ENCODE results near the gene RNU2-1. TPM values are rescaled to one million over a fixed set of nuclear protein-coding genes. Genes with fewer than 3 reads are reported as not detected.

RNU2-1 gene
- total RNA-seq, 1 experiment from 2014 or later, result 6,186 TPM

GRCh38 chr17:43211480-43212402, 22.0 kb downstream of the RNU2-1 start, which contains the start of gene TMEM106A:
TMEM106A (plus strand) TSS chr17:43211875; CDS start chr17:43213042, 1,167 bp downstream.
- Mint-ChIP-seq H3K27ac (peak within 1 kb of the TSS; percentile 94 to 96 (median 96); a peak in 6 of 7 replicates), H3K4me3 (peak within 1 kb of the TSS; percentile 91 to 95), H3K27me3 (ENCODE audit: low read depth) (no peaks in the 10 kb centered on the region; the same call in 1 of the 2 replicates), H3K9me3 (no peaks in the 10 kb centered on the region), H3K36me3 (ENCODE audit: insufficient read depth in 1 of 3, low read depth in 3 of 3) (peaks cover 1 to 16% (median 13%) of the 10 kb centered on the region in 3 experiments; a peak in 6 of 7 replicates), H3K4me1 (peaks cover 17 to 21% of the 10 kb centered on the region in 2 experiments)
- Histone ChIP-seq H3K79me2 (ENCODE audit: insufficient read depth, low read length) (no peaks in the 10 kb centered on the region), H3K56ac (ENCODE audit: insufficient read length, low read depth, low read length) (no peak within 1 kb of the TSS), H4K8ac (replicated peaks; ENCODE audit: insufficient read length, low read depth, low read length) (no peak within 1 kb of the TSS), H2BK120ac (ENCODE audit: low read depth, low read length, poor library complexity, severe bottlenecking) (no peak within 1 kb of the TSS), H4K5ac (ENCODE audit: insufficient read length, low read depth, low read length) (no peak within 1 kb of the TSS), H2BK5ac (ENCODE audit: insufficient read length, low read length) (no peak within 1 kb of the TSS), H3K27me3 (ENCODE audit: insufficient read depth, low read length) (no peaks in the 10 kb centered on the region), H3K4me1 (ENCODE audit: insufficient read depth, low read length) (0 out of 2 replicates have a peak, but pooled peaks cover 3% of the 10 kb centered on the region), H3K23me2 (ENCODE audit: insufficient read length, low read depth, low read length, poor library complexity, severe bottlenecking) (peaks cover 7% of the 10 kb centered on the region), H4K91ac (ENCODE audit: insufficient read length, low read depth, low read length) (no peak within 1 kb of the TSS), H3K18ac (ENCODE audit: insufficient read length, low read depth, low read length) (no peak within 1 kb of the TSS), H3K9ac (ENCODE audit: extremely low read depth, insufficient read length, low read length) (peak within 1 kb of the TSS; percentile 60), H4K20me1 (ENCODE audit: control insufficient read depth, insufficient read depth, insufficient read length) (no peaks in the 10 kb centered on the region), H3K79me1 (ENCODE audit: insufficient read depth, low read depth, low read length, poor library complexity, severe bottlenecking) (no peaks in the 10 kb centered on the region), H3K23ac (ENCODE audit: insufficient read length, low read depth, low read length) (no peak within 1 kb of the TSS), H3K4me2 (ENCODE audit: insufficient read depth, insufficient read length, low read length) (peak within 1 kb of the TSS; percentile 70), H3T11ph (ENCODE audit: low read length) (no peak within 1 kb of the TSS), H2AFZ (ENCODE audit: low read length) (no peak within 1 kb of the TSS), H3K14ac (ENCODE audit: insufficient read depth, low read length) (peak within 1 kb of the TSS; percentile 9; the same call in 1 of the 2 replicates), H2BK15ac (ENCODE audit: low read depth, low read length) (no peak within 1 kb of the TSS), H3K27ac (ENCODE audit: insufficient read length, low read depth, low read length) (no peak within 1 kb of the TSS), H2AK5ac (ENCODE audit: insufficient read length, low read length) (no peak within 1 kb of the TSS), H3K4ac (ENCODE audit: low read depth, low read length) (no peak within 1 kb of the TSS), H2BK12ac (ENCODE audit: insufficient read length, low read depth, low read length) (no peak within 1 kb of the TSS), H2BK20ac (ENCODE audit: low read depth, low read length, poor library complexity, severe bottlenecking) (no peak within 1 kb of the TSS), H3K9me3 (ENCODE audit: control insufficient read depth, low read depth, low read length) (no peaks in the 10 kb centered on the region)
- TF ChIP-seq CTCF (conservative IDR thresholded peaks at IDR 0.05), result peak; percentile 60
- peak; percentile 89 for DNase-seq
- no CpG with 5 or more reads among the region's 54 CpGs for WGBS (ENCODE audit: extremely low coverage, insufficient read length, low lambda C conversion rate)

All from H9 (cell line).